NCI-H187 (cell line): ENCODE measurements around the gene PAPSS2.
"Not testable (repeated sequence)": the region's sequence is repeated elsewhere in the genome, so short reads cannot be mapped to it uniquely, and the experiment has no call there.

Experiments used
- DNase-seq, 2 experiments: peaks; one replicate each; lab custom pipeline; 2025; lab: John Stamatoyannopoulos, UW

PAPSS2 gene

GRCh38 chr10:87705339-87705738 lies 45.7 kb downstream of the PAPSS2 start:
- DNase-seq, result no peak

- DNase-seq, result no peak
Observed at GRCh38 chr10:87706731-87707130, 47.1 kb downstream of the PAPSS2 start.

DNA sequence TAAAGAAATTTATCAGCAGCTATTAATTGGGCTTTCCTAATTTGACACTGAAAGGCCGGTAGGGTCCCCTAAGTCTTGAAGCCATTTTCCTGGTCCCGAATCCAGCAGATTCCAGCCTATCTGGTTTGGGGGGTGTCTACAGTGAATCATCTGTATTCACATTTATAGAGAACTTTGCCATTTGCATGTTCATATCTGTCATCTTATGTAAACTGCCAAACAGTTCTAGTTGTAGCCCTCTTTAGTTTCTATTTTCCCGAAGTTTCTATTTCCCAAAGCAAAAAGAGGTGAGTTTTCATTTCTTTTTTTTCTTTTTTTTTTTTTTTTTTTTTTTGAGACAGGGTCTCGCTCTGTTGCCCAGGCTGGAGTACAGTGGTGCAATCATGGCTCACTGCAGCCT lies 47.6 kb downstream of the PAPSS2 start:
- DNase-seq, result no peak

DNA sequence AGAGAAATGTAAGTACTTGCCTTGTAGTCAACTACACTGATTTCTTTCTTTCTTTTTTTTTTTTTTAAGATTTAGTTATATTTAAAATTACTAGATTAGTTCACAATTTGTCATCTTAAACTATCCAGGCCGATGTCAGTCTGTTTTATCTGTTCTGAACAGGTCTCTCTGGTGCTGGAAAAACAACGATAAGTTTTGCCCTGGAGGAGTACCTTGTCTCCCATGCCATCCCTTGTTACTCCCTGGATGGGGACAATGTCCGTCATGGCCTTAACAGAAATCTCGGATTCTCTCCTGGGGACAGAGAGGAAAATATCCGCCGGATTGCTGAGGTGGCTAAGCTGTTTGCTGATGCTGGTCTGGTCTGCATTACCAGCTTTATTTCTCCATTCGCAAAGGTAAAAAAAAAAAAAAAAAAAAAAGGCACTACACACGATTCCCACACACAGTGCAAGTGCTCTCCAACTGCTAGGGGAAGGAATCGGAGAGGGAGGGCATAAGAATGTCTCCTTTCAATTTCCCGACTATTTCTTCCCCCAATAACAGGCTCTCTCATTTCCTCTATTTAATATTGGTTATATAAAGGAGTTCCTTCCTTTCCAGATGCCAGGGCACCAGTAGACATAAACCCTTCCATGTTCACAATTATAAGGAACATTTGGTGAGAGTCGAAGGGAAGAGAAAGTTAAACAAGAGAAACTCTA lies 53.4 kb downstream of the PAPSS2 start:
- DNase-seq, result no peak

DNA sequence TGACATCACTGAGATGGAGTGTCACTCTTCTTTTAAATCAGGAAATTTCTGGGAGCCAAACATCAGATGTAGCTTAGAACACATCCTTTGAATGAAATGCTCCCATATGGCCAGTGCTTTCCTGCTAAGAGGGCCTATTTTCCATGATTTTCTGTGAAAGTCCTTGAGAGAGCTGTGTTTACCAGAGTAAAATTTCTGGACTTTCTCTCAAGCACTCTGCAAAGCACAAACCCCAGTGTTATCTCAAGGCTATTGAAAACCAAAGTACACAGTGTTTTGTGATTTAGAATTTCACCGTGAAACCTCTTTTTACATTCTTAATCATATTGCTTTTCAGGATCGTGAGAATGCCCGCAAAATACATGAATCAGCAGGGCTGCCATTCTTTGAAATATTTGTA lies 54.0 kb downstream of the PAPSS2 start:
- no peak for DNase-seq

- no peak for DNase-seq
Observed at GRCh38 chr10:87715552-87716347, 56.1 kb downstream of the PAPSS2 start.

GRCh38 chr10:87716348-87716670 lies 56.6 kb downstream of the PAPSS2 start:
- DNase-seq, result no peak

- no peak for DNase-seq
Observed at GRCh38 chr10:87720665-87721064, 61.0 kb downstream of the PAPSS2 start.

- DNase-seq, result no peak
Observed at GRCh38 chr10:87721781-87722180, 62.1 kb downstream of the PAPSS2 start.

DNA sequence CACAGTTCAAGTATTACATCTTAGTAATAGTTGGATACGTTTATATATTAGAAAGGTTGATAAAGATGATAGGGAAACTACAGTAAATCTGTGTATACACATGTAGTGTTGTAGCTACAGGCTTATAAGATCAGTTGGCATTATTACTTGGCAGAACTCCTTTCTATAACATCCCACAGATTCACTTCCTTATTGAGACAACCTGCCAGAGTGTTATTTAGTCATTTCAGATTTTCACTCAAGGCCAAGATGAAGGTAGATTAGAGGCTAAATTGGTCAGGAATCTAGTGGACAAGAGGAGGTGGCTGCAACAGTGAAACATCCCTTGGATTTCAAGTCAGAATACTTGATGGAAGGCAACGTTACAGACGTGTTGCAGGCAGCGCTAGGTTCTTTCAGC lies 63.0 kb downstream of the PAPSS2 start:
- no peak for DNase-seq

DNA sequence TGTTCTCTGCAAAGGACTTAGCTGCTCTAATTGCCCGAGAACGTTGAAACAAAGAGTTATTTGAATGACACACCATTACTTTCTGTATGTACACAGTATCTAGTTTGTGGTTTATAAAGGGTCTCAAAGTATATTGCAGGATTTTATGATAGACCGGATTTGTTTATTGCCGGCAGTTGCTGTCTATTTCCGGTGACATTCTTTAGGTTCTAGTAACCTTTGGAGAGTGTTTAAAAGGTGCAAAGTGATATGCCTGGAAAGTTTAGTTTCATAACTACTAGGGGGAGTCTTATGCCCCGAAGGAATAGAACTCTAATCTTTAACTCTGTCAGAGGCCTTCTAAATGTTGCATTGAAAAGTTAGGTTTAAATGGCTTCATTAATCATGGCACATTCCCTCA lies 63.8 kb downstream of the PAPSS2 start:
- no peak for DNase-seq

GRCh38 chr10:87724789-87725188 lies 65.1 kb downstream of the PAPSS2 start:
- DNase-seq, result no peak

GRCh38 chr10:87729940-87730339 lies 70.3 kb downstream of the PAPSS2 start:
- no peak for DNase-seq

GRCh38 chr10:87733081-87733480 lies 73.4 kb downstream of the PAPSS2 start:
- DNase-seq, result no peak

DNA sequence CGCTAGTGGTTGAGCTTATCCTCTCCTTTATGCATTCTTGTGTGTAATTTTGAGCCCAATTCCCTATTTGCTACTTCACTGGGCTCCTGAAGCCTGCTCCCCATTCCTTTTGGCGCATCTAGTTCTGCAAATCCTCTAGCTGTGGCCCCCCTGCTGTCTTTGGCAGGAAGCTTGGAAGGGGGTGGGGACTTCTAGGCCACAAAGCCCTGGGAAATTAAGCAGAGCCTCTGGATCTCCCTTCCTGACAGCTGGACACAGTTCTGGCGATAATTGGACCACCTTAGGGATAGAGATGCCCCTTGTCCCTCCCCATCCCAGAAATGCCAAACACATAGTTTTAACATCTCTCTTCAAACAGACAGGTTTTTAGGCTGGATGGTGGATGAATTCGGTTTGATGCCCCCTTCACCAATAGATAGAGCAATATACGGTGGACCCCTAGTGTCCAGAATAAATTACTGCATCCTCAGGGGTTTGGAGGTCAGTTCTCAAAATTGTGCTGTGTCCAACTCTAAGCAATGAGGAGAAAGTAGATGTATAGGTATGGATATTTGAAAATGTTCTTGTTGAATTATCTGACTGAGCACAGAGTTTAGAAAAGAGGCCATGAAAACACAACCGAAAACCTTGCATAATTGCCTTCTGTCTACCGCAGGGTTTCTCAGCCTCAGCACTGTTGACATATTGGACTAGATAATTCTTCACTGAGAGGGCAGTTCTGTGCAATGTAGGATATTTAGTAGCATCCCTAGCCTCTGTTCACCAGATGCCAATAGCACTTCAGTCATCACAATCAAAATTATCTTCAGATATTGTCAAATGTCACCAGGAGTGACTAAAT lies 75.5 kb downstream of the PAPSS2 start:
- DNase-seq, result no peak

- not testable (repeated sequence) for DNase-seq
Observed at GRCh38 chr10:87738253-87738652, 78.6 kb downstream of the PAPSS2 start.

DNA sequence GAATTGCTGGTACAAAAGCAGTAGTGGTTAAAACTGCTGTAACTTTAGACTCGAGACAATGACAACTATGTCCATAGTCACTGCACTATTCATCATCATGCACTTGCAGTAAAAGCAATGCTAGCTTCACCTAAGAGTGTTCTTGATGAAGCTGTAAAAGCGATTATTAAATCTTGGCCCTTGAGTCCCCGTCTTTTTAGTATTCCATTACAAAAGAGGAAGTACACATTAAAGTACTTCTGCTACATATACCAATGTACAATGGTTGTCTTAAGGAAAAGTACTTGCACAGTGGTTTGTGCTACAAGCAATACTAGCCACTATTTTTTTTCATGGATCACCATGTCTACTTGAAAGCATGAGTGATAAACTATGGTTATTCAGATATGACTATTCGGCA lies 80.0 kb downstream of the PAPSS2 start:
- no peak for DNase-seq

- DNase-seq, result no peak
Observed at GRCh38 chr10:87740254-87740655, 80.6 kb downstream of the PAPSS2 start.

DNA sequence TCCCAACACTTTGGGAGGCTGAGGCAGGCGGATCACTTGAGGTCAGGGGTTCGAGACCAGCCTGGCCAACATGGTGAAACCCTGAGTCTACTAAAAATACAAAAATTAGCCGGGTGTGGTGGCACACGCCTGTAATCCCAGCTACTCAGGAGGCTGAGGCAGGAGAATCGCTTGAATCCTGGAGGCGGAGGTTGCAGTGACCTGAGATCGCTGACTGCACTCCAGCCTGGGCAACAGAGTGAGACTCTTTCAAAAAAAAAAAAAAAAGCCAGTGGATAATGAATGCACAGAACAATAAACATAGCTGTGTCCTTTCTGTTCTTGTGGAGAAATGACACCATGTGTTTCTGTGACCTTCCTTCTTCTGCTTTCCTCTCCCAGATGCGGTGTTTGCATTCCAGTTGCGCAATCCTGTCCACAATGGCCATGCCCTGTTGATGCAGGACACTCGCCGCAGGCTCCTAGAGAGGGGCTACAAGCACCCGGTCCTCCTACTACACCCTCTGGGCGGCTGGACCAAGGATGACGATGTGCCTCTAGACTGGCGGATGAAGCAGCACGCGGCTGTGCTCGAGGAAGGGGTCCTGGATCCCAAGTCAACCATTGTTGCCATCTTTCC lies 83.4 kb downstream of the PAPSS2 start:
- DNase-seq, result not testable (repeated sequence)

DNA sequence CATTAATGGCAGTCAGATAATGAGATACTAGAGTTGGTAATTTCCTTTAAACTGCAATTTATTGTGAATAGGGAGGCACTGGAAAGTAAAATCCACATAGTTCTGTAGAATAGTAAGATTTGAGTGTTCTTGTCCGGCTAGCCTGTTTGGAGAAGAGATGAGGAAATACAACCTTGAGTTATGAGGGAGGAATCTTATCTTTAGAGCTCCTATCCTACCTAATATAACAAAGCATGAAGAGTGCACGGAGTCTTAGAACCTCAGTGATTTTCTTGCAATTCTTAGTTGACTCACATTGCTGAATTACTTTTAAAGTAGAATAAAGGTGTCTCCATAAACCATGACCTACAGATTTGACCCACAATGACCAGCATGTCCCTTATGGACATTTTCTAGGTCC lies 84.9 kb downstream of the PAPSS2 start:
- DNase-seq, result no peak

DNA sequence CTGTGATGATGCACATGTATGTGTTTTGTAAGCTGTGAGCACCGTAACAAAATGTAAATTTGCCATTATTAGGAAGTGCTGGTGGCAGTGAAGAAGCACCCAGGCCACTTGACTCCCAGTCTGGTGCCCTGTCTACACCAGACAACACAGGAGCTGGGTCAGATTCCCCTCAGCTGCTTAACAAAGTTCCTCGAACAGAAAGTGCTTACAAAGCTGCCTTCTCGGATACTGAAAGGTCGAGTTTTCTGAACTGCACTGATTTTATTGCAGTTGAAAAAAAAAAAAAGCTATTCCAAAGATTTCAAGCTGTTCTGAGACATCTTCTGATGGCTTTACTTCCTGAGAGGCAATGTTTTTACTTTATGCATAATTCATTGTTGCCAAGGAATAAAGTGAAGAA lies 87.2 kb downstream of the PAPSS2 start:
- no peak for DNase-seq

DNA sequence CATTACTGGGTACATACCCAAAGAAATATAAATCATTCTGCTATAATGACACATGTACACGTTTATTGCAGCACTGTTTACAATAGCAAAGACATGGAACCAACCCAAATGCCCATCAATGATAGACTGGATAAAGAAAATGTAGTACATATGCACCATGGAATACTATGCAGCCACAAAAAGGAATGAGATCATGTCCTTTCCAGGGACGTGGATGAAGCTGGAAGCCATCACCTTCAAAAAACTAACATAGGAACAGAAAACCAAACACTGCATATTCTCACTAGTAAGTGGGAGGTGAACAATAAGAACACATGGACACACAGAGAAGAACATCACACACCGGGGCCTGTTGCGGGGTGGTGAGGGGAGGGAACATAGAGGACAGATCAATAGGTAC lies 88.6 kb downstream of the PAPSS2 start:
- DNase-seq, result not testable (repeated sequence)
